K562 (cell line): Measurements from ENCODE around the gene LGALS3. TPM values are rescaled to one million over a fixed set of nuclear protein-coding genes. Genes with fewer than 3 reads are reported as not detected.
A peak's percentile ranks its signal among the peaks of the same experiment; 100 is the strongest.

Source experiments
- ATAC-seq: fragments of 200-7000 bp; cut with Tn5 transposase; 3 replicates; pipeline ENCODE4 v1.9.1; 2020; ENCODE audit warnings: moderate library complexity
- BruUV-seq: library from RNA; stranded (reverse); fragments of 400-500 nt; replicated peaks from 2 replicates; lab custom pipeline; 2021; lab: Mats Ljungman, UMichigan
- CTCF ChIA-PET: fragments of 300-600 bp; formaldehyde crosslinking; extraction: SDS; loops from one replicate; lab custom pipeline; 2021; ENCODE audit warnings: low intra/inter-chr PET ratio; lab: Yijun Ruan, JAX
- POLR2A ChIA-PET: fragments of 300-600, 350-650 bp; sonication (Branson Sonifier 250); formaldehyde crosslinking; extraction: SDS; loops from one replicate; lab custom pipeline; 2021; ENCODE audit warnings: antibody characterized with exemption, inconsistent platforms; lab: Yijun Ruan, JAX
- DNase-seq, 4 experiments: peaks; one replicate each; pipeline versions ENCODE4 v3.0.0 to v3.0.0-alpha.2; 2011 to 2018; ENCODE audit warnings: low spot score in 3 of 4, mixed read lengths in 3 of 4; ENCODE audit errors: extremely low read depth in 1 of 4
- FAIRE-seq: peaks from 2 replicates; lab custom pipeline; 2011; peaks lifted over from hg19 to GRCh38; lab: Jason Lieb, UNC
- H2AFZ ChIP-seq: 2 replicates; pipeline ENCODE4 v1.6.0; 2011; ENCODE audit warnings: low read depth, low read length, control low read depth, inconsistent platforms
- H3K27ac ChIP-seq: fragments of 200-600 bp; 3 replicates; pipeline ENCODE4 v1.8.0; 2011; ENCODE audit warnings: low read depth, mild to moderate bottlenecking, control low read depth, inconsistent platforms, low read length, moderate library complexity, mixed read lengths; ENCODE audit errors: extremely low read depth
- H3K27me3 ChIP-seq, 2 experiments: fragments of 300-600 bp in 1 of 2; 2 replicates in 1 of 2; 3 replicates in 1 of 2; pipeline versions ENCODE4 v1.6.0 to v1.8.0; 2011; ENCODE audit warnings: inconsistent platforms in 2 of 2, low read length in 2 of 2, mild to moderate bottlenecking in 1 of 2, mixed read lengths in 1 of 2, moderate library complexity in 1 of 2; ENCODE audit not compliant: control insufficient read depth in 2 of 2, insufficient read depth in 2 of 2
- H3K36me3 ChIP-seq: fragments of 300-600 bp; 3 replicates; pipeline ENCODE4 v1.8.0; 2011; ENCODE audit warnings: mild to moderate bottlenecking, low read length, inconsistent platforms; ENCODE audit not compliant: control insufficient read depth, insufficient read depth
- H3K4me1 ChIP-seq, 2 experiments: fragments of 200-600 bp in 1 of 2; replicated peaks in 1 of 2; 2 replicates in 1 of 2; 3 replicates in 1 of 2; pipeline versions ENCODE4 v1.5.1 to v1.8.0; 2011; ENCODE audit warnings: inconsistent platforms in 2 of 2, low read length in 2 of 2, mild to moderate bottlenecking in 1 of 2, mixed read lengths in 1 of 2, moderate library complexity in 1 of 2; ENCODE audit not compliant: control insufficient read depth in 2 of 2, insufficient read depth in 2 of 2
- H3K4me2 ChIP-seq: 2 replicates; pipeline ENCODE4 v1.6.1; 2011; ENCODE audit warnings: low read length, control low read depth, inconsistent platforms, mixed read lengths; ENCODE audit not compliant: insufficient read depth
- H3K4me3 ChIP-seq: fragments of 200-600 bp; sonication (generic), shearing (Covaris generic); 2 replicates; pipeline ENCODE4 v1.5.1; 2016; ENCODE audit warnings: control low read depth, inconsistent platforms
- H3K79me2 ChIP-seq: fragments of 200-600 bp; 3 replicates; pipeline ENCODE4 v1.8.0; 2011; ENCODE audit warnings: low read length, inconsistent platforms; ENCODE audit not compliant: control insufficient read depth, insufficient read depth
- H3K9ac ChIP-seq, 2 experiments: 2 replicates each; pipeline versions ENCODE4 v1.6.0 to v1.6.1; 2011; ENCODE audit warnings: low read depth in 2 of 2, low read length in 2 of 2, control low read depth in 1 of 2, inconsistent platforms in 1 of 2, mild to moderate bottlenecking in 1 of 2, mixed read lengths in 1 of 2; ENCODE audit not compliant: insufficient read depth in 1 of 2
- H3K9me1 ChIP-seq: one replicate; pipeline ENCODE4 v1.6.0; 2011; ENCODE audit warnings: inconsistent platforms, mild to moderate bottlenecking, low read length, moderate library complexity; ENCODE audit not compliant: control insufficient read depth, insufficient read depth
- H3K9me3 ChIP-seq: replicated peaks from 2 replicates; pipeline ENCODE4 v1.5.1; 2011; ENCODE audit warnings: low read depth, low read length, inconsistent platforms; ENCODE audit not compliant: control insufficient read depth, insufficient read depth
- H4K20me1 ChIP-seq: replicated peaks from 2 replicates; pipeline ENCODE4 v1.6.1; 2011; ENCODE audit warnings: low read length, inconsistent platforms, mixed read lengths; ENCODE audit not compliant: control insufficient read depth, insufficient read depth
- ATF2 ChIP-seq: sonication (generic); formaldehyde crosslinking; IDR thresholded peaks from 2 replicates; pipeline ENCODE4 v1.8.1; 2022; ENCODE audit warnings: missing genetic modification reagents
- CBX3 ChIP-seq, 2 experiments: IDR thresholded peaks; 1 replicate in 1 of 2; 2 replicates in 1 of 2; pipeline ENCODE4 v1.6.1; 2012; ENCODE audit warnings: inconsistent platforms in 2 of 2, low read length in 2 of 2, borderline replicate concordance in 1 of 2, control low read depth in 1 of 2
- CSDE1 ChIP-seq, 2 experiments: fragments of 450-650 bp; IDR thresholded peaks; 2 replicates each; pipeline ENCODE4 v1.6.1; 2016; ENCODE audit warnings: mild to moderate bottlenecking in 1 of 2
- EP300 ChIP-seq: IDR thresholded peaks from 2 replicates; pipeline ENCODE4 v1.6.1; 2012; ENCODE audit warnings: low read length, improper control_type of control experiment
- HDGF ChIP-seq: fragments of 450-650 bp; IDR thresholded peaks from 2 replicates; pipeline ENCODE4 v1.6.1; 2016
- KDM1A ChIP-seq, 2 experiments: fragments of 450-650 bp; IDR thresholded peaks; 2 replicates each; pipeline ENCODE4 v1.6.1; 2016; ENCODE audit warnings: mild to moderate bottlenecking in 2 of 2
- KLF6 ChIP-seq: fragments of 250-450 bp; sonication (Bioruptor Pico); IDR thresholded peaks from 2 replicates; pipeline ENCODE4 v1.4.0; 2020; ENCODE audit warnings: mild to moderate bottlenecking, moderate library complexity, borderline replicate concordance
- L3MBTL2 ChIP-seq: fragments of 450-650 bp; IDR thresholded peaks from 2 replicates; pipeline ENCODE4 v1.6.1; 2016; ENCODE audit warnings: mild to moderate bottlenecking, moderate library complexity
- MBD2 ChIP-seq: sonication (generic); IDR thresholded peaks from 2 replicates; pipeline ENCODE4 v1.6.1; 2016; ENCODE audit warnings: low read depth, borderline replicate concordance
- MECOM ChIP-seq: fragments of 250-450 bp; sonication (Bioruptor Pico); IDR thresholded peaks from 2 replicates; pipeline ENCODE4 v1.8.0; 2022; ENCODE audit warnings: inconsistent platforms
- MIER1 ChIP-seq: fragments of 450-650 bp; IDR thresholded peaks from 2 replicates; pipeline ENCODE4 v1.6.1; 2016; ENCODE audit warnings: antibody characterized with exemption, mild to moderate bottlenecking, low read depth
- NCOA4 ChIP-seq: fragments of 450-650 bp; IDR thresholded peaks from 2 replicates; pipeline ENCODE4 v1.6.1; 2018; ENCODE audit warnings: mild to moderate bottlenecking; ENCODE audit not compliant: partially characterized antibody
- NCOA6 ChIP-seq: fragments of 450-650 bp; IDR thresholded peaks from 2 replicates; pipeline ENCODE4 v1.6.1; 2017; ENCODE audit warnings: mild to moderate bottlenecking
- NFE2 ChIP-seq: IDR thresholded peaks from 2 replicates; pipeline ENCODE4 v1.6.1; 2014; ENCODE audit warnings: antibody characterized with exemption, low read depth
- PKNOX1 ChIP-seq: fragments of 450-650 bp; IDR thresholded peaks from 2 replicates; pipeline ENCODE4 v1.6.1; 2016
- RAD51 ChIP-seq: fragments of 450-650 bp; IDR thresholded peaks from 2 replicates; pipeline ENCODE4 v1.7.1; 2016; ENCODE audit warnings: low read depth, mild to moderate bottlenecking, borderline replicate concordance
- SPI1 ChIP-seq: IDR thresholded peaks from 2 replicates; pipeline ENCODE4 v1.6.1; 2011; ENCODE audit warnings: low read depth, low read length, control low read depth, borderline replicate concordance
- SRSF3 ChIP-seq: fragments of 200-400 bp; formaldehyde crosslinking; IDR thresholded peaks from 2 replicates; pipeline ENCODE4 v1.6.1; 2016; ENCODE audit warnings: mild to moderate bottlenecking, low read length, moderate library complexity; ENCODE audit not compliant: insufficient read depth
- ZNF583 ChIP-seq: fragments of 250-450 bp; sonication (Bioruptor Pico); IDR thresholded peaks from 2 replicates; pipeline ENCODE4 v1.4.0; 2020
- WGBS: fragments of 100-300 bp; shearing (Covaris generic); methylation state at CpG from one replicate; pipeline ENCODE4 v1.1.6; 2016; ENCODE audit warnings: low coverage, mixed read lengths; ENCODE audit not compliant: insufficient coverage; ENCODE audit errors: missing lambda C conversion rate; 5-methylcytosine and 5-hydroxymethylcytosine counted together
- in situ Hi-C: fragments of 300-500 bp; cut with MboI; formaldehyde crosslinking; loops from 4 replicates; pipeline ENCODE4 v1.15.0; 2018; ENCODE audit warnings: inconsistent platforms, mixed read lengths
- intact Hi-C: fragments of 100-400 bp; cut with micrococcal nuclease; formaldehyde crosslinking; loops from 2 replicates; pipeline ENCODE4 v1.14.2; 2022
- polyA plus RNA-seq, 8 experiments: library from polyadenylated mRNA; depleted of rRNA in 4 of 8; stranded (reverse) in 5 of 8; unstranded in 3 of 8; fragments of >200 nt; fragmentation: Nextera tagmentation in 2 of 8; fragmentation: Illumina TruSeq in 1 of 8; extraction: Ambion mirVana in 2 of 8; extraction: Trizol in 1 of 8; gene quantifications; 2 replicates each; pipeline versions ENCODE4 v1.2.1 to v1.2.3, GENCODE V29; 2011 to 2014; ENCODE audit warnings: inconsistent platforms in 1 of 8, missing spikeins in 1 of 8
- total RNA-seq, 7 experiments: library from RNA; depleted of rRNA in 6 of 7; stranded (reverse); fragments of >200 nt in 6 of 7; fragmentation: Illumina TruSeq in 2 of 7; extraction: Trizol in 2 of 7; gene quantifications; 2 replicates each; pipeline versions ENCODE4 v1.2.1 to v1.2.3, GENCODE V29; 2011 to 2021; ENCODE audit warnings: low replicate concordance in 1 of 7
- TF ChIP-seq, protein P1 (sequence below): sonication (generic); formaldehyde crosslinking; IDR thresholded peaks from 2 replicates; pipeline ENCODE4 v1.9.0; 2022; ENCODE audit warnings: mild to moderate bottlenecking, missing genetic modification reagents
- TF ChIP-seq, protein P2 (sequence below): fragments of 250-450 bp; sonication (Bioruptor Pico); IDR thresholded peaks from 2 replicates; pipeline ENCODE4 v1.8.0; 2022; ENCODE audit warnings: moderate library complexity, mild to moderate bottlenecking, inconsistent platforms

Gene LGALS3
- total and polyA plus RNA-seq, 9 of the 15 experiments (the other 6 are each of a cell fraction or from before 2014, with no cell fraction given): 0.04 to 1.9 (median 1.1) TPM

- 17% methylated on average over 6 of the region's 7 CpGs for WGBS
- Histone ChIP-seq H4K20me1 (no peaks in the 10 kb centered on the region), H2AFZ (peak overlapping the region; percentile 53), H3K9ac (no peak overlapping the region; a peak in 1 of 4 replicates), H3K36me3 (no peaks in the 10 kb centered on the region), H3K9me3 (no peaks in the 10 kb centered on the region), H3K27me3 (no peaks in the 10 kb centered on the region), H3K4me3 (no peak overlapping the region), H3K9me1 (no peaks in the 10 kb centered on the region), H3K79me2 (no peaks in the 10 kb centered on the region), H3K27ac (no peak overlapping the region), H3K4me2 (peak overlapping the region; percentile 26; the same call in 1 of the 2 replicates), H3K4me1 (peaks cover 13 to 37% of the 10 kb centered on the region in 2 experiments)
- in situ Hi-C loops: no loop called here
- no TSS peak for BruUV-seq
- ATAC-seq: peak; percentile 63
- FAIRE-seq: no peak
- intact Hi-C loops: no loop called here
- ChIA-PET CTCF (no interaction called here), POLR2A (interaction anchor here (0.5 to 1.1 kb wide), 2 partner anchors 14 to 77 kb away, joined by 3 read pairs; no protein-coding TSS in a partner anchor)
- peak in 2 of 4 experiments; percentile 22 to 24 for DNase-seq
- TF ChIP-seq, protein P1, sequence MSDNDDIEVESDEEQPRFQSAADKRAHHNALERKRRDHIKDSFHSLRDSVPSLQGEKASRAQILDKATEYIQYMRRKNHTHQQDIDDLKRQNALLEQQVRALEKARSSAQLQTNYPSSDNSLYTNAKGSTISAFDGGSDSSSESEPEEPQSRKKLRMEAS (CRISPR knock-in tag): no peak
- TF ChIP-seq CBX3 (IDR thresholded peaks at IDR 0.05; ENCODE audit: borderline replicate concordance in 1 of 2, low read length in 2 of 2) (no peak), NCOA6 (no peak), KDM1A (IDR thresholded peaks at IDR 0.05) (no peak), PKNOX1 (no peak), SPI1 (peak; percentile 50; the same call in 1 of the 2 replicates), ATF2 (no peak), CSDE1 (IDR thresholded peaks at IDR 0.05) (no peak), EP300 (peak; percentile 13; the same call in 1 of the 2 replicates), HDGF (no peak), L3MBTL2 (peak; percentile 67), RAD51 (0 out of 2 replicates have a peak, but pooled peaks have one; percentile 19), MBD2 (0 out of 2 replicates have a peak, but pooled peaks have one; percentile 7), MECOM (CRISPR knock-in tag) (no peak), ZNF583 (no peak), KLF6 (no peak), NFE2 (0 out of 2 replicates have a peak, but pooled peaks have one; percentile 7), SRSF3 (no peak), MIER1 (no peak), NCOA4 (no peak)
- TF ChIP-seq, protein P2, sequence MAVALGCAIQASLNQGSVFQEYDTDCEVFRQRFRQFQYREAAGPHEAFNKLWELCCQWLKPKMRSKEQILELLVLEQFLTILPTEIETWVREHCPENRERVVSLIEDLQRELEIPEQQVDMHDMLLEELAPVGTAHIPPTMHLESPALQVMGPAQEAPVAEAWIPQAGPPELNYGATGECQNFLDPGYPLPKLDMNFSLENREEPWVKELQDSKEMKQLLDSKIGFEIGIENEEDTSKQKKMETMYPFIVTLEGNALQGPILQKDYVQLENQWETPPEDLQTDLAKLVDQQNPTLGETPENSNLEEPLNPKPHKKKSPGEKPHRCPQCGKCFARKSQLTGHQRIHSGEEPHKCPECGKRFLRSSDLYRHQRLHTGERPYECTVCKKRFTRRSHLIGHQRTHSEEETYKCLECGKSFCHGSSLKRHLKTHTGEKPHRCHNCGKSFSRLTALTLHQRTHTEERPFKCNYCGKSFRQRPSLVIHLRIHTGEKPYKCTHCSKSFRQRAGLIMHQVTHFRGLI: no peak
Measured at GRCh38 chr14:55117803-55118441, 11.1 kb upstream of the LGALS3 start.
